ENCODE data around the gene OS9. TPM values are rescaled to one million over a fixed set of nuclear protein-coding genes. Genes with fewer than 3 reads are reported as not detected.

The OS9 gene
- total and polyA plus RNA-seq, 9 of the 15 experiments (the other 6 are each of a cell fraction or from before 2014, with no cell fraction given) = 4.6 to 105 (median 89.5) TPM

DNA sequence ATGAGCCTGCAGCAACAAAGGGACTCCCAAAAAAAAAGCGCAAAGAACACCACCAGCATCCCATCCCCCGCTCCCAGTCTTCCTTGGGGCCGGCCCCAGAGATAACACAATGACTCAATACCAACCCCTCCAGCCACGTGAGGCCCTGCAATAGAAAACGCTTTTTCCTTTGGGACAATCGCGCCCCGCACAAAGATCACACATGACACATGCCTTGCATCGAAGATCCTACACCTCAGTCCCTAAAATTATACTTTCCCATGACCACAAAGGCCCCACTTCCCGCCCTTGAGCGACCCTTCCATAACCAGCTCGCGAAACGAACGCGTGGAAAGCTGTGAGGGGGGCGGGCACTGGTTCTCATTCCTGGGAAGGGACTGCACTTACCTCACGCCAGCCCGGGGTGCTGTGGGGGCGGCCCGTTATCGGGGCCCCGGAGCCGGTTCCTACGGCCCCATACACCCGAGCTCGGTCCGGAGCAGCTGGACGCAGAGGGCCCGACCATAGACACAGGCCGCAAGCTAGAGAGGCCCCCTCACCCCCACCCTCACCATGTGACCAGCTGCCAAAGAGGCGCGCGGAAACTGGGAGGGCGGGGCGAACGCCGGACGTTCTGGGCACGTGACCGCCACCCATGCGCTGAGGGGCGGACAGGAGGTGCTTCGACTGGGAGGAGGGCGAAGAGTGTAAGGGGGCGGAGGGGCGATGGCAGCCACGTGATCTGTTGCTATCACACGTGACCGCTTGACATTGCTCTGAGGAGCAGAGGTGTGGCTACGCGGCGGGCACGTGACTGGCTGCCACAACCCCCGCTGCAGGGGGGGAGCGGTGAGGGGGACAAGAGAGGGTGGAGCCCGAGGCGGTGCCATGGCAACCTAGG is 58.1 kb downstream of the OS9 start, which contains the start of gene CDK4 (continued):
- TF ChIP-seq, protein P1, sequence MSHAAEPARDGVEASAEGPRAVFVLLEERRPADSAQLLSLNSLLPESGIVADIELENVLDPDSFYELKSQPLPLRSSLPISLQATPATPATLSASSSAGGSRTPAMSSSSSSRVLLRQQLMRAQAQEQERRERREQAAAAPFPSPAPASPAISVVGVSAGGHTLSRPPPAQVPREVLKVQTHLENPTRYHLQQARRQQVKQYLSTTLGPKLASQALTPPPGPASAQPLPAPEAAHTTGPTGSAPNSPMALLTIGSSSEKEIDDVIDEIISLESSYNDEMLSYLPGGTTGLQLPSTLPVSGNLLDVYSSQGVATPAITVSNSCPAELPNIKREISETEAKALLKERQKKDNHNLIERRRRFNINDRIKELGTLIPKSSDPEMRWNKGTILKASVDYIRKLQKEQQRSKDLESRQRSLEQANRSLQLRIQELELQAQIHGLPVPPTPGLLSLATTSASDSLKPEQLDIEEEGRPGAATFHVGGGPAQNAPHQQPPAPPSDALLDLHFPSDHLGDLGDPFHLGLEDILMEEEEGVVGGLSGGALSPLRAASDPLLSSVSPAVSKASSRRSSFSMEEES (CRISPR knock-in tag; IDR thresholded peaks at IDR 0.05) = peak; percentile 99
- no peak for TF ChIP-seq KLF10 (CRISPR knock-in tag; IDR thresholded peaks at IDR 0.05)
- TF ChIP-seq ZNF436 (CRISPR knock-in tag; IDR thresholded peaks at IDR 0.05) = no peak
- peak; percentile 68; the same call in 1 of the 2 replicates for TF ChIP-seq XRCC5 (IDR thresholded peaks at IDR 0.05; ENCODE audit: low read depth, low read length)
- TF ChIP-seq, protein P2, sequence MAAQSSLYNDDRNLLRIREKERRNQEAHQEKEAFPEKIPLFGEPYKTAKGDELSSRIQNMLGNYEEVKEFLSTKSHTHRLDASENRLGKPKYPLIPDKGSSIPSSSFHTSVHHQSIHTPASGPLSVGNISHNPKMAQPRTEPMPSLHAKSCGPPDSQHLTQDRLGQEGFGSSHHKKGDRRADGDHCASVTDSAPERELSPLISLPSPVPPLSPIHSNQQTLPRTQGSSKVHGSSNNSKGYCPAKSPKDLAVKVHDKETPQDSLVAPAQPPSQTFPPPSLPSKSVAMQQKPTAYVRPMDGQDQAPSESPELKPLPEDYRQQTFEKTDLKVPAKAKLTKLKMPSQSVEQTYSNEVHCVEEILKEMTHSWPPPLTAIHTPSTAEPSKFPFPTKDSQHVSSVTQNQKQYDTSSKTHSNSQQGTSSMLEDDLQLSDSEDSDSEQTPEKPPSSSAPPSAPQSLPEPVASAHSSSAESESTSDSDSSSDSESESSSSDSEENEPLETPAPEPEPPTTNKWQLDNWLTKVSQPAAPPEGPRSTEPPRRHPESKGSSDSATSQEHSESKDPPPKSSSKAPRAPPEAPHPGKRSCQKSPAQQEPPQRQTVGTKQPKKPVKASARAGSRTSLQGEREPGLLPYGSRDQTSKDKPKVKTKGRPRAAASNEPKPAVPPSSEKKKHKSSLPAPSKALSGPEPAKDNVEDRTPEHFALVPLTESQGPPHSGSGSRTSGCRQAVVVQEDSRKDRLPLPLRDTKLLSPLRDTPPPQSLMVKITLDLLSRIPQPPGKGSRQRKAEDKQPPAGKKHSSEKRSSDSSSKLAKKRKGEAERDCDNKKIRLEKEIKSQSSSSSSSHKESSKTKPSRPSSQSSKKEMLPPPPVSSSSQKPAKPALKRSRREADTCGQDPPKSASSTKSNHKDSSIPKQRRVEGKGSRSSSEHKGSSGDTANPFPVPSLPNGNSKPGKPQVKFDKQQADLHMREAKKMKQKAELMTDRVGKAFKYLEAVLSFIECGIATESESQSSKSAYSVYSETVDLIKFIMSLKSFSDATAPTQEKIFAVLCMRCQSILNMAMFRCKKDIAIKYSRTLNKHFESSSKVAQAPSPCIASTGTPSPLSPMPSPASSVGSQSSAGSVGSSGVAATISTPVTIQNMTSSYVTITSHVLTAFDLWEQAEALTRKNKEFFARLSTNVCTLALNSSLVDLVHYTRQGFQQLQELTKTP (IDR thresholded peaks at IDR 0.05; ENCODE audit: low read depth in 1 of 2, partially characterized antibody in 2 of 2) = peak; percentile 53 to 60
- TF ChIP-seq, protein P3, sequence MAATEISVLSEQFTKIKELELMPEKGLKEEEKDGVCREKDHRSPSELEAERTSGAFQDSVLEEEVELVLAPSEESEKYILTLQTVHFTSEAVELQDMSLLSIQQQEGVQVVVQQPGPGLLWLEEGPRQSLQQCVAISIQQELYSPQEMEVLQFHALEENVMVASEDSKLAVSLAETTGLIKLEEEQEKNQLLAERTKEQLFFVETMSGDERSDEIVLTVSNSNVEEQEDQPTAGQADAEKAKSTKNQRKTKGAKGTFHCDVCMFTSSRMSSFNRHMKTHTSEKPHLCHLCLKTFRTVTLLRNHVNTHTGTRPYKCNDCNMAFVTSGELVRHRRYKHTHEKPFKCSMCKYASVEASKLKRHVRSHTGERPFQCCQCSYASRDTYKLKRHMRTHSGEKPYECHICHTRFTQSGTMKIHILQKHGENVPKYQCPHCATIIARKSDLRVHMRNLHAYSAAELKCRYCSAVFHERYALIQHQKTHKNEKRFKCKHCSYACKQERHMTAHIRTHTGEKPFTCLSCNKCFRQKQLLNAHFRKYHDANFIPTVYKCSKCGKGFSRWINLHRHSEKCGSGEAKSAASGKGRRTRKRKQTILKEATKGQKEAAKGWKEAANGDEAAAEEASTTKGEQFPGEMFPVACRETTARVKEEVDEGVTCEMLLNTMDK (IDR thresholded peaks at IDR 0.05; ENCODE audit: borderline replicate concordance, insufficient read depth, low read depth, low read length, poor library complexity, severe bottlenecking) = no peak
- TF ChIP-seq RUNX1 (IDR thresholded peaks at IDR 0.05; ENCODE audit: low read depth) = no peak
- peak; percentile 71 for TF ChIP-seq SAP30 (IDR thresholded peaks at IDR 0.05; ENCODE audit: borderline replicate concordance, insufficient read depth, low read depth, low read length, poor library complexity, severe bottlenecking)
- peak; percentile 90 for TF ChIP-seq POLR2A (conservative IDR thresholded peaks at IDR 0.05)
- TF ChIP-seq, protein P4, sequence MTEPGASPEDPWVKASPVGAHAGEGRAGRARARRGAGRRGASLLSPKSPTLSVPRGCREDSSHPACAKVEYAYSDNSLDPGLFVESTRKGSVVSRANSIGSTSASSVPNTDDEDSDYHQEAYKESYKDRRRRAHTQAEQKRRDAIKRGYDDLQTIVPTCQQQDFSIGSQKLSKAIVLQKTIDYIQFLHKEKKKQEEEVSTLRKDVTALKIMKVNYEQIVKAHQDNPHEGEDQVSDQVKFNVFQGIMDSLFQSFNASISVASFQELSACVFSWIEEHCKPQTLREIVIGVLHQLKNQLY (CRISPR knock-in tag; conservative IDR thresholded peaks at IDR 0.05) = peak; percentile 79 to 95; a peak in 2 of 4 replicates
- no peak for TF ChIP-seq YBX1 (IDR thresholded peaks at IDR 0.05)
- no peak for TF ChIP-seq IRF2 (CRISPR knock-in tag; IDR thresholded peaks at IDR 0.05)
- peak; percentile 97 for TF ChIP-seq TGIF2 (CRISPR knock-in tag; IDR thresholded peaks at IDR 0.05)
- TF ChIP-seq, protein P5, sequence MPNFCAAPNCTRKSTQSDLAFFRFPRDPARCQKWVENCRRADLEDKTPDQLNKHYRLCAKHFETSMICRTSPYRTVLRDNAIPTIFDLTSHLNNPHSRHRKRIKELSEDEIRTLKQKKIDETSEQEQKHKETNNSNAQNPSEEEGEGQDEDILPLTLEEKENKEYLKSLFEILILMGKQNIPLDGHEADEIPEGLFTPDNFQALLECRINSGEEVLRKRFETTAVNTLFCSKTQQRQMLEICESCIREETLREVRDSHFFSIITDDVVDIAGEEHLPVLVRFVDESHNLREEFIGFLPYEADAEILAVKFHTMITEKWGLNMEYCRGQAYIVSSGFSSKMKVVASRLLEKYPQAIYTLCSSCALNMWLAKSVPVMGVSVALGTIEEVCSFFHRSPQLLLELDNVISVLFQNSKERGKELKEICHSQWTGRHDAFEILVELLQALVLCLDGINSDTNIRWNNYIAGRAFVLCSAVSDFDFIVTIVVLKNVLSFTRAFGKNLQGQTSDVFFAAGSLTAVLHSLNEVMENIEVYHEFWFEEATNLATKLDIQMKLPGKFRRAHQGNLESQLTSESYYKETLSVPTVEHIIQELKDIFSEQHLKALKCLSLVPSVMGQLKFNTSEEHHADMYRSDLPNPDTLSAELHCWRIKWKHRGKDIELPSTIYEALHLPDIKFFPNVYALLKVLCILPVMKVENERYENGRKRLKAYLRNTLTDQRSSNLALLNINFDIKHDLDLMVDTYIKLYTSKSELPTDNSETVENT (CRISPR knock-in tag; IDR thresholded peaks at IDR 0.05) = peak; percentile 68; the same call in 1 of the 2 replicates
- TF ChIP-seq TBL1XR1 (IDR thresholded peaks at IDR 0.05; ENCODE audit: low read length in 2 of 2) = peak in 1 of 2 experiments; percentile 36; a peak in 2 of 4 replicates
